HG02870 (cell line): Measurements from ENCODE around the gene HEYL.
"Not testable (repeated sequence)": the region's sequence is repeated elsewhere in the genome, so short reads cannot be mapped to it uniquely, and the experiment has no call there.

Source experiments
- ATAC-seq: cut with Tn5 transposase; IDR thresholded peaks from one replicate; pipeline ENCODE4 v1.9.1; 2021; ENCODE audit warnings: mild to moderate bottlenecking, moderate library complexity; ENCODE audit not compliant: unreplicated experiment

The HEYL gene

DNA sequence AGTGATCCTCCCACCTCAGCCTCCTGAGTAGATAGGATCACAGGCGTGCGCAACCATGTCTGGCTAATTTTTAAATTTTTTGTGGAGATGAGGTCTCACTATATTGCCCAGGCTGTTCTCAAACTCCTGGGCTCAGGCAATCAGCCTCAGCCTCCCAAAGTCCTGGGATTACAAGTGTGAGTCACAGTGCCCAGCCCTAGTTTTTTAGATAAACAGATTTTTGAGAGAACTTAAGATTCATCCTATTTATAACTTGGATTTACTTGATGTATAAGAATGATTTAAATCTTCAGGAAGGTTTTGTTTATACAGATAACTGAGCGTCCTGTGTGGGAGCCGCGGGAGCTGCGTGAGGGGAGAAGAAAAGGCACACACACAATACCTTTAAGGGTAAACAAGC is 26.2 kb downstream of the HEYL start:
- ATAC-seq = no peak

DNA sequence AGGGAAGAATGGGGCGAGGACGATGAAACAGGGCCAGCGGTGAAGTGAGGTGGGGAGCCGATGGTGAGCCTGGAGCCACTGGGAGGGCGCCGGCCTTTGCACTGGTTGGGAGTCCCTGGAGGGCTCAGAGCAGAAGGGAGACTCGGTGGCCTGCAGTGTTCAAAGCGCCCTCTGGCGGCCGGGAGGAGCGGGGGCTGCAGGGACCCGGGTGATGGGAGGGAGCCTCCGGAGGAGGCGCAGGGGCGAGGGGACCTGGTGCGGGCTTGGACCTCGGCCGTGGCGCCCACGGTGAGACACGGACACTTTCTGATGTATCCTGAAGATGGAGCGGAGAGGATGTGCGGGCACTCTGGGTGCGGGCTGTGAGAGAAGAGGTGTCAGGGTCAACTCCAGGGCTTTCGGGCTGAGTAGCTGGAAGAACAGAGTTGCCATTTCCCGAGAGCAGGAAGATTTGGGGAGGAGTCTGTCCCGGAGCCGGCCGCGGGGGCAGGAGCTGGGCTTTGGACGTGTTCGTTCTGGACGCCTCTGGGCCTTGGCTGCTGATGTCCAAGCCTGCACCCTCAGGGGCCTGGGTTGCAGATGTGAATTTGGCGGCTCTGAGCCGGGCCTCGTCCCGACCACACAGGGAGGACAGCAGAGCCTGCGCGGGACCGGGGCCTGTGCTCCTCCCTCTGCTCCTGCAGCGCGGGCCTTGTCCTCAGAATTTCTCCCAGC is 29.7 kb downstream of the HEYL start:
- no peak for ATAC-seq

DNA sequence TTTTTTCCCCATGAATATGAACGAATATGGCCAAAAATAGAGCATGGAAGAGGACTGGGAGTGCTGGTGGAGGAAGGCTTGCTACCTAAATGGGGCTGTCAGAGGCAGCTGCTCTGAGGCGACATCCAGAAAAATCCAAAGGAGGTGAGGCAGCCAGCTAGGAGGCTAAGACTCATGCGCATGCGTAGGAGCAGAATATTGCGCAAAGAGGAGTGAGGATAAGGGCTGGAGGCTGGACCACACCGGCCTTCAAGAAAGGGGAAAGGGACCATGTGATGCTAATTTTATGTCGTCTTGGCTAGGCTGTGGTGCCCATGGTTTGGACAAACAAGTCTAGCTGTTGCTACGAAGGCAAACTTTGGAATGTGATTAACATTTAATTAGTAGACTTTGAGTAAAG is 30.5 kb downstream of the HEYL start:
- no peak for ATAC-seq

DNA sequence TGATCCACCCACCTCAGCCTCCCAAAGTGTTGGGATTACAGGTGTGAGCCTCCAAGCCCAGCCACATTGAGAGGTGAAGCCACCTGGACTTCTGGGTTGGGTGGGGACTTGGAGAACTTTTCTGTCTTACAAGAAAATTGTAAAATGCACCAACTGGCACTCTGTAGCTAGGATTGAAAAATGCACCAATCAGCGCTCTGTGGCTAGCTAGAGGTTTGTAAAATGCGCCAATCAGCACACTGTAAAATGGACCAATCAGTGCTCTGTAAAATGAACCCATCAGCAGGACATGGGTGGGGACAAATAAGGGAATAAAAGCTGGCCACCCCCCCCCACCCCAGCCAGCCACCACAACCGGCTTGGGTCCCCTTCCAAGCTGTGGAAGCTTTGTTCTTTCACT is 35.8 kb downstream of the HEYL start:
- ATAC-seq = not testable (repeated sequence)

DNA sequence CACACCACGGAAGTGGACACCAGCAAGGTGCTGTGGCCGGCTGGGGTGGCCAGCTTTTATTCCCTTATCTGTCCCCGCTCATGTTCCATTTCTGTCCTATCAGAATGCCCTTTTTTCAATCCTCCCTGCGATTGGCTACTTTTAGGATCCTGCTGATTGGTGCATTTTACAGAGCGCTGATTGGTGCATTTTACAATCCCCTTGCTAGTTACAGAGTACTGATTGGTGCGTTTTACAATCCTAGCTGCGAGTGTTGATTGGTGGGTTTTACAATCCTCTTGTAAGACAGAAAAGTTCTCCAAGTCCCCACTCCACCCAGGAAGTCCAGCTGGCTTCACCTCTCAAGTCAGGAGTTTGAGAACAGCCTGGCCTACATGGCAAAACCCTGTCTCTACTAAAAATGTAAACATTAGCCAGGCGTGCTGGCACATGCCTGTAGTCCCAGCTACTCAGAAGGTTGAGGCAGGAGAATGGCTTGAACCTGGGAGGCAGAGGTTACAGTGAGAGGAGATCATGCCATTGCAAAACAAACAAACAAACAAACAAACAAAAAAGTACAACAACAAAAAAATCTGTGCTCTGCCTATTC is 37.7 kb downstream of the HEYL start:
- not testable (repeated sequence) for ATAC-seq

DNA sequence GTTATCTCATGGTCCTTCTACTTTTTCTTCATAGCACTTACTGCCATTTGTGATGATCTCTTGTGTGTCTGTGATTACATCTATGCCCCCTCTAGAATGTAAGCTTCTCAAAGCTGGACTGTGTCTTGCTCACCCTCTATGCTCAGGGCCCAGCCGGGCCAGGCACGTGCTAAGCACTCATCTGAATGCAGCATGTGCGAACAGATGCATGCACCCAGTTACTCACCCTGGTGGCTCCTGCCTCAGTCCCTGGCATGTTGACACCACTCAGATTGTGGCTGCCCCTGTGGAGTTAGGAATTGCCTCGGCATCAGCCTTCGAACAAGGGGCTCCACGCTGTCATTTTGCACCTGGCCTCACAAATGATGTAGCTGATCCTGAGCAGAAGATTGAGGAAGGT is 43.3 kb downstream of the HEYL start:
- no peak for ATAC-seq

DNA sequence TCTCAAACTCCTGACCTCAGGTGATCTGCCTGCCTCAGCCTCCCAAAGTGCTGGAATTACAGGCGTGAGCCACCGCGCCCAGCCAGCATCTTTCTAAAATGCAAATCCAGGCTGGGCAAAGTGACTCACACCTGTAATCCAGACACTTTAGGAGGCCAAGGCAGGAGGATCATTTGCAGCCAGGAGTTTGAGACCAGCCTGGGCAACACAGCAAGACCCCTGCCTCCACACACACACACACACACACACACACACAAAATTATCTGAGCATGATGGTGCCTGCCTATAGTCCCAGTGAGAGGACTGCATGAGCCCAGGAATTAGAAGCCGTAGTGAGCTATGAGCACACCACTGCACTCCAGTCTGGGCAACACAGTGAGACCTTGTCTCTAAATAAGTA is 46.1 kb downstream of the HEYL start:
- no peak for ATAC-seq

DNA sequence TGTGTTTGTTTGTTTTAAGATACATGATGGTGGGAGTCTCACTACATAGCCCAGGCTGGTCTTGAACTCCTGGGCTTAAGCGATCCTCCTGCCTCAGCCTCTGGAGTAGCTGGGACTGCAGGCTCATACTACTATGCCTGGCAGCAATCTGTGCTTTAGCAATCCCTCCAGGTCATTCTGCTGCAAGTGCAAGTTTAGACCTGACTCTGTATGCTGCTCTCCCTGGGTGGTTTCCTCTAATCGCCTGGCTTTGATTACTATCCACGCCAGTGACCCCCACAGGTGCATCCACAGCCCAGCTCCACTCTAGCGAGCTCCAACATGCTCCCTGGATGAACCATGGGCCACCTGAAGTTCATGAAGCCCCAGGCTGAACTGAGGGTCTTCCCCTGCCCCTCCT is 47.4 kb downstream of the HEYL start:
- no peak for ATAC-seq

DNA sequence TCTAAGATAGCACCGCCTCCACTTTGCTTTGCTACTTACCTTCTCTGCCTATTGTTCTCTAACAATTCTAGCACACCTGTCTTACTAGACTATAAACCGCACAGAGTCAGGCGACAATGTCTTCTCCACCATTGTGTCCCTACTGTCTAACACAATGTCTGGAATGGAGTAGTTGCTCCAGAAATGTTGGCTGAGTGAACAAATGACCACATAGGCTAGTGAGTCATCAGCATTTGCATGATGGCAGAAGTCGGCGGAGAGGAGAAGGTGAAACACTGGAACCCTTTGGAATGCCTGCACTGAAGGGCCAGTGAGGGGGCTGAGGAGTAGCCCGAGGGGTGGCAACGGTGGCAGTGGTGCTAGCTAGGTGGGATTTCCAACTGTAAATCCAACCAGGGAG is 48.9 kb downstream of the HEYL start:
- no peak for ATAC-seq

DNA sequence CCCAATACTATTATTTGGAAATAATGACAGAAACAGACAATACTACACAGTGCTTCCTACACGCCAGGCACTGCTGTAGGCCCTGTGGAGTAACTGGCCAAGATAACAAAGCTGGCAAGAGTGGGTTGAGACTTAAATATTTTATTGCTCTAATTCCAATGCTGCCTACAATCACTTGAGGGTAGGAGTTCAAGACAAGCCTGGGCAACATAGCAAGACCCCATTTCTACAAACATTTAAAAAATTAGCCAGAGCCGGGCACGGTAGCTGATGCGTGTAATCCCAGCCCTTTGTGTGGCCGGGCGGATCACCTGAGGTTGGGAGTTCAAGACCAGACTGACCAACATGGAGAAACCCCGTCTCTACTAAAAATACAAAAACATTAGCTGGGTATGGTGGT is 53.5 kb downstream of the HEYL start:
- no peak for ATAC-seq

DNA sequence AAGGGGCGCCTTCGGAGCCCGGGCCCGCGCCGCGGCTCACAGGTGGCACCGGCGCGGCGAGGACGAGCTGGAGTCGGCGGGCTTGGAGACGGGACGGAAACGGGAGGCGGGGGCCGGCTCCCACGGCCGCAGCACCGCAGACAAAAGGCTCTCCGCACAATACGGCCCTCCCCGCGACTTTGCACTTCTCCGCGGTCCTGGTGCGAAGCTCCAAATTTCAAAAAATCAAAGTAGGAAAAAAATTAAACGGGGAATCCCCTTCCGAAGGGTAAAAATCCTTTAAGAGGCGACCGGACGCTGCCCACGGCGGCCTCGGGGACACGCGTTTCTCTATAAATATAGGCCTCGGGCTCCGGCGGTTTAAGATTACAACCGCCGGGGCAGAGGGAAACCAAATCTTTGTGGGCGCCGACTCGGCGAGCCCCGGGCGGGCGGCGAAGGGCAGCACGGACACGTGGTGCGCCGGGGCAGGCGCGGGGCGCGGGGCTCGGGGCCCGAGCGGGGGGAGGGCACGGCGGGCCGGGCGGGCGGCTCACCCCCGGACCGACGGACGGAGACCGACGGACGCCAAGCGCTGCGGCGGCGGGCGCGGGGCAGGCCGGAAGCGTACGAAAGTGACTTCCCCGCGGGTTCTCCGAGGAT is 63.3 kb downstream of the HEYL start:
- peak; percentile 41 for ATAC-seq

DNA sequence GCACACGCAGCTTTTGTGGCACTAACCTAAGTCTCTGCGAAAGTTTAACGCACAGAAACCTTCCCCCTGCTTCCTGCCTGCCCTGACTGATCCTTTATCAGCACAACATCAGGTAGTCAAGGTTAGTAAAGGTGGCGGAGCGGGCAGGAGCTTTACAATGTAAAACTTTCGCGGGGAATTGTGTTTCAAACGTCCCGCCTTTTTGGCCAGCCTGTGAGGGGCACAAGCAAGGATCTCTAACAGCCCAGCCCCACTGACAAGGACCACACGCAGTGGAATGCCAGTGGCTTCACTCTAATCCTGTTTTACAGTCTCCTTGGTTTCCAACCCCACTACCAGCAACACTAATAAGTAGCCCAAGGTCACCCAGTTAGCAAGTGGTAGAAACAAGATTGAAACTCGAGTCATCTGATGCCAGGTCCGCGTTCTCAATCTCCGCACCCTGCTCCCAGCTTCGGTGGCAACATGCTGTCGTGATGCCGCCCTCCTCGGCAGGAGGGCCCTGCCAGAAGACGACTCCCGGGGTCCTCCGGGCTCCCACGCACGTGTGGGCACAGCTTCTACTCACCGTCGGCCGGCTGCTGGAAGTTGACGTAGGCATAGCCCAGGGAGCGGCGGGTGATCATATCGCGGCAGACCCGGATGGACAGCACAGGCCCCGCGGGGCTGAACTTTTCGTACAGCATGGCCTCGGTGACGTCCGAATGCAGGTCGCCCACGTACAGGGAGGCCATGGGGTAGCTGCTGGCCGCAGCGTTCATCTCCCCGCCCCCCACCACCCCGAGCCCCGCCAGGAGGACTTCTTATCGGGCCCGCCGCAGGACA is 64.0 kb downstream of the HEYL start:
- no peak for ATAC-seq

DNA sequence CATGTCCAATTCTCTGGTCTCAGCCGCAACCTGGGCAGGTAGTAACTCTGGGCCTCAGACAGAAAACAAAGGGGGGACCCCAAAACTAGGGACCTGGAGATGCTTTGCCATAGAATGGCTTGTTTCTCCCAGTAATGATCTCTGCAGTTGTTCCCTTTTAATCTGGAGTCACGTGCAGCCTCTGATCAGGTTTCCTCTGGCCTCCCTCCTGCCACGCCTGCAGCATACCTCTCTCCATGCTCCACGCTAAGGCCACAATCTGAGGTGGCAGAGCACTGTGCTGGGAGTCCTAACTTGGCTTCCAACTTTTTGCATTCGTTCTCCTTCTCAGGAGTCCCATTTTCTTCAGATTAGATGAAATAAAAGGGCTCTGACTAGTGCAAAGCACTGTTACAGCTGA is 64.8 kb downstream of the HEYL start:
- no peak for ATAC-seq
